Psoas muscle (tissue), 8 donors: ENCODE results near the gene ARNT2. TPM values are rescaled to one million over a fixed set of nuclear protein-coding genes. Genes with fewer than 3 reads are reported as not detected.

Experiments used
- ATAC-seq, 4 donors: fragments of 200-7000 bp; cut with Tn5 transposase; one replicate each; pipeline ENCODE4 v1.9.1; 2020; ENCODE audit warnings: moderate library complexity in 3 of 4, mild to moderate bottlenecking in 2 of 4
- DNase-seq, 2 donors: peaks; one replicate each; pipeline ENCODE4 v3.0.0-alpha.2; 2020
- H3K27ac ChIP-seq: fragments of 200-600 bp; one replicate; pipeline ENCODE4 v1.8.0; 2022
- H3K27me3 ChIP-seq, 3 donors: fragments of 200-600 bp in 1 of 3; one replicate each; pipeline versions ENCODE4 v1.6.1 to v1.8.0; 2013 to 2022; ENCODE audit warnings: low read length in 2 of 3, mild to moderate bottlenecking in 2 of 3, moderate library complexity in 1 of 3; ENCODE audit not compliant: insufficient read depth in 3 of 3
- H3K36me3 ChIP-seq, 2 donors: fragments of 200-600 bp in 1 of 2; one replicate each; pipeline versions ENCODE4 v1.6.1 to v1.8.0; 2013 to 2022; ENCODE audit warnings: low read depth in 1 of 2, mild to moderate bottlenecking in 1 of 2, moderate library complexity in 1 of 2; ENCODE audit not compliant: insufficient read depth in 1 of 2
- H3K4me1 ChIP-seq: fragments of 200-600 bp; one replicate; pipeline ENCODE4 v1.8.0; 2022
- H3K4me3 ChIP-seq: fragments of 200-600 bp; one replicate; pipeline ENCODE4 v1.8.0; 2022; ENCODE audit warnings: mild to moderate bottlenecking
- H3K9me3 ChIP-seq: fragments of 200-600 bp; one replicate; pipeline ENCODE4 v1.8.0; 2022
- WGBS, 3 donors: extraction: QIAGEN DNeasy Blood & Tissue Kit; methylation state at CpG; one replicate each; pipeline versions ENCODE4 v1.1.6 to v1.1.7; 2013; 5-methylcytosine and 5-hydroxymethylcytosine counted together
- intact Hi-C, 2 donors: fragments of 100-400 bp; cut with DNase I; formaldehyde crosslinking; loops; one replicate each; pipeline versions ENCODE4 v1.11.0 to v1.14.2; 2022
- polyA plus RNA-seq, 3 donors: library from polyadenylated mRNA; stranded (reverse); fragments of 200-250 nt; gene quantifications; one replicate each; pipeline ENCODE4 v1.2.3, GENCODE V29; 2013
- total RNA-seq, 4 donors: library from RNA; stranded (reverse); fragmentation: NEBNext Ultra II Directional in 2 of 4; extraction: Animal tissue kit (Norgen Biotek cat#: 25700) in 2 of 4; gene quantifications; one replicate each; pipeline versions ENCODE4 v1.2.1 to v1.2.4, GENCODE V29; 2021 to 2023
- TF ChIP-seq, protein P1 (sequence below): fragments of 200-600 bp; IDR thresholded peaks from one replicate; pipeline ENCODE4 v1.8.0; 2022; ENCODE audit warnings: antibody characterized with exemption
- donor health status: healthy with polysubstance abuse.
- donor health status: DM: no; HTN: no; CAD: no; lungs with moderate emphysema.
- donor health status: Bipolar disorder and iron deficiency.
- donor health status: healthy.
- donor health status: DM: yes; HTN: yes; CAD: no.
- donor health status: DM: no; HTN: no; CAD: no.
- donor health status: DM: no; HTN: no; CAD: no.
- donor health status: DM: yes; HTN: yes; CAD: no.

The ARNT2 gene
- total and polyA plus RNA-seq, 7 donors: 0.09 to 12.2 (median 4.4) TPM

DNA sequence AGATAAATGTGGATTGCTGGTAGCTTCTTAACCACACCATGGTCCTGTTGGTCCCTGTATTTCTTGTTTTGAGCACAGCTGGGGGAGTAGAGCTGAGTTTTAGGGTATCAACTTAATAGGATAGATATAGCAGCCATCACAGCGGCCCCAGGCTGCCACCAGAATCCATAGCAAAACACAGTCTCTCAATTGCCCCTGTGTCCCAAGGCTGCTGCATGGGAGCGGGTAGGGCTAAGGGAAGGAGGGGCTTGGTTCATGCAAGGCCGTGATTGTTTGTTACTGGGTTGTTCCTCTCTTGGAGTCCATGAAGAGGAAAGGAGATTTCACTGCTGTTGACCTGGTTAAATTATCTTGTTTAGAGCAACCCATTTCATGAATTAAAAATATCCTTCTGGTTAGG lies 22.1 kb downstream of the ARNT2 start:
- Histone ChIP-seq H3K9me3 (no peaks in the 10 kb centered on the region), H3K36me3 (no peaks in the 10 kb centered on the region)
- intact Hi-C loops: no loop called here

DNA sequence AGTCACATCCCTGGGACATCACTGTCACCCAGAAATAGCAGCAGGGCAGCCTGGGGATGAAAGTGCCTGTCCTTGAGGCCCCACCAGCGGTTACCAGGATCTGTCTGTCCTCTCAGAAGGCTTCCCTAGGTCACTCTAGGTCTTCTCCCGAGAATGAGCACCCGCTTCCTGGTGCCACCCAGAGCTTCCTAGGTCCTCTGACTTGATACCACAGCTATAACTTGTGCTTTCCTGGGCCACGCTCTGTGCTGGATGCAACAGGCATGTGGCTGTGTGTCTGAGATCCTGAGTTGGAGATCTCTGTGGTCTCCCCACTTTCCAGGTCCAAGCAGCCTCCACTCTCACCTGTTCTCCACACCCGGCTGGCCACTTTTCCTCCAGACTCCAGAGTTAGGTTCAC lies 25.8 kb downstream of the ARNT2 start:
- Histone ChIP-seq H3K4me1 (no peaks in the 10 kb centered on the region), H3K27me3 (no peaks in the 10 kb centered on the region), H3K36me3 (no peaks in the 10 kb centered on the region), H3K4me3 (no peak overlapping the region), H3K9me3 (no peaks in the 10 kb centered on the region), H3K27ac (no peak overlapping the region)
- ATAC-seq: no peak
- WGBS, 3 donors: 91 to 95% (median 94%) methylated on average over 5 of the region's 5 CpGs
- no peak for DNase-seq
- TF ChIP-seq, protein P1, sequence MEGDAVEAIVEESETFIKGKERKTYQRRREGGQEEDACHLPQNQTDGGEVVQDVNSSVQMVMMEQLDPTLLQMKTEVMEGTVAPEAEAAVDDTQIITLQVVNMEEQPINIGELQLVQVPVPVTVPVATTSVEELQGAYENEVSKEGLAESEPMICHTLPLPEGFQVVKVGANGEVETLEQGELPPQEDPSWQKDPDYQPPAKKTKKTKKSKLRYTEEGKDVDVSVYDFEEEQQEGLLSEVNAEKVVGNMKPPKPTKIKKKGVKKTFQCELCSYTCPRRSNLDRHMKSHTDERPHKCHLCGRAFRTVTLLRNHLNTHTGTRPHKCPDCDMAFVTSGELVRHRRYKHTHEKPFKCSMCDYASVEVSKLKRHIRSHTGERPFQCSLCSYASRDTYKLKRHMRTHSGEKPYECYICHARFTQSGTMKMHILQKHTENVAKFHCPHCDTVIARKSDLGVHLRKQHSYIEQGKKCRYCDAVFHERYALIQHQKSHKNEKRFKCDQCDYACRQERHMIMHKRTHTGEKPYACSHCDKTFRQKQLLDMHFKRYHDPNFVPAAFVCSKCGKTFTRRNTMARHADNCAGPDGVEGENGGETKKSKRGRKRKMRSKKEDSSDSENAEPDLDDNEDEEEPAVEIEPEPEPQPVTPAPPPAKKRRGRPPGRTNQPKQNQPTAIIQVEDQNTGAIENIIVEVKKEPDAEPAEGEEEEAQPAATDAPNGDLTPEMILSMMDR: no peak
- intact Hi-C loops: no loop called here

More for the DNA sequence above, 22.1 kb downstream of the ARNT2 start:
- no peaks in the 10 kb centered on the region for H3K4me1 ChIP-seq
- ATAC-seq: no peak
- no peak for DNase-seq
- WGBS, 3 donors: 90 to 100% (median 99%) methylated on average over 3 of the region's 3 CpGs
- H3K27me3 ChIP-seq: no peaks in the 10 kb centered on the region
- TF ChIP-seq, protein P1: no peak
- H3K4me3 ChIP-seq: no peak overlapping the region
- H3K27ac ChIP-seq: no peak overlapping the region

DNA sequence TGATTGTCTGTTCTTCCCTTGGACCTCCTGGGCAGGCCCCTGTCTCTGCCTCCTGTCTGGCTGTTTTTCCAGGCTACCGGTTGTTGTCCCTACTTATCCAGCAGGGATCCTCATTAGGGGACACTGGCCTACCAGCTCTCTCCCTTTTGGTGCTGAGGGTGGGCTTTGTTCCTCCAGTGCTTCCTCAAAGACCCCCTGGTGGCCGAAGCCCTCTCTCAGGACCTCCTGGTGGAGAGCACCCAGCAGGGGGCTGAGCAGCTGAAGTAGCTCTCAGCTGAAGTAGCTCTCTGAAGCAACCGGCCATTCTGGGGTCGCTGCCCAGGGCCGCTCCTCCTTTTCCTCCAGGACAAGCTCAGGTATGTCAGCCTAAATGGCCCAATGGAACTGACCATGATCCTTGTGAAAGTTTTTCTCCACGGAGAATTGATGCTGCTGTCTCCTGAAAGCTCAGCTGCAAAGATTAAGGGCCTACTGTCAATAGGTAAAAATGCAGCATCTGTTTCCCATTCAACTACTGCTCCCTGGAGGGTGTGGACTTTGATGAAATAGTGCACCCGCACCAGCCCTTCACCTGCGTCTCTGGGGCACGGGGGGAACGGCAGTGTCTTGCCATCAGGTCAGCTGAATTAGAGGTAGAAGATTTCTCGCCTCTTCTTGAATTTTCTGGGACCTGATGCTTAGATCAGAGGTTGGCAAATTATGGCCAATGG lies 27.6 kb downstream of the ARNT2 start:
- H3K9me3 ChIP-seq: no peaks in the 10 kb centered on the region
- TF ChIP-seq, protein P1: no peak
- H3K27ac ChIP-seq: no peak overlapping the region
- H3K4me3 ChIP-seq: no peak overlapping the region
- H3K27me3 ChIP-seq: no peaks in the 10 kb centered on the region
- no peaks in the 10 kb centered on the region for H3K36me3 ChIP-seq
- DNase-seq (no peak), ATAC-seq (no peak)
- intact Hi-C loops: no loop called here
- no peaks in the 10 kb centered on the region for H3K4me1 ChIP-seq
- 72 to 77% (median 72%) methylated on average over 11 of the region's 11 CpGs for WGBS, 3 donors

DNA sequence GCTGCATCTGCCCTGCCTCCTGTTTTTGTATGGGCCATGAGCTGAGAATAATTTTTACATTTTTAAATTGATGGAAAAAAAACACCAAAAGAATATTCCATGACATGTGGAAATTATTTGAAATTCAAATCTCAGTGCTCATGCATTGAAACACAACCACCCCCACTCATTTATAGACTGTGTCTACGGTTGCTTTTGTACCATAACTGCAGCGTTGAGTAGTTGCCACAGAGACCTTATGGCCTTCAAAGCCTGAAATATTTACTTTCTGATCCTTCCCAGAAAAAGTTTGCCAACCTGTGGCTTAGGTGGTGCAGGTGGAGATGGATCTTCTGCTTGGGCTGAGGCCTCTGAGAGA lies 28.1 kb downstream of the ARNT2 start:
- 89 to 94% (median 91%) methylated on average over 2 of the region's 2 CpGs for WGBS, 3 donors
- H3K4me3 ChIP-seq: no peak overlapping the region

More for the DNA sequence above, 28.1 kb downstream of the ARNT2 start:
- intact Hi-C loops: no loop called here
- no peak overlapping the region for H3K27ac ChIP-seq
- no peak for ATAC-seq
- H3K27me3 ChIP-seq: no peaks in the 10 kb centered on the region
- H3K9me3 ChIP-seq: no peaks in the 10 kb centered on the region
- TF ChIP-seq, protein P1: no peak
- H3K4me1 ChIP-seq: no peaks in the 10 kb centered on the region
- no peak for DNase-seq
- H3K36me3 ChIP-seq: no peaks in the 10 kb centered on the region
